Mesodermal cell (in vitro differentiated cells): ENCODE results near the gene TFAP2A.
A peak's percentile ranks its signal among the peaks of the same experiment; 100 is the strongest.

ENCODE experiments used
- H3K27ac ChIP-seq: 2 replicates; pipeline ENCODE4 v1.7.0; 2013; ENCODE audit warnings: mild to moderate bottlenecking, low read depth, low read length, moderate library complexity; ENCODE audit not compliant: severe bottlenecking
- H3K36me3 ChIP-seq: 2 replicates; pipeline ENCODE4 v1.7.1; 2013; ENCODE audit warnings: mild to moderate bottlenecking, low read length, moderate library complexity; ENCODE audit not compliant: control insufficient read depth, insufficient read depth
- H3K4me1 ChIP-seq: one replicate; pipeline ENCODE4 v1.7.1; 2013; ENCODE audit warnings: mild to moderate bottlenecking, low read length; ENCODE audit not compliant: insufficient read depth, control insufficient read depth, poor library complexity, severe bottlenecking
- H3K4me3 ChIP-seq: 2 replicates; pipeline ENCODE4 v1.7.0; 2013; ENCODE audit warnings: low read length, control low read depth, mild to moderate bottlenecking; ENCODE audit not compliant: insufficient read depth, poor library complexity, severe bottlenecking; ENCODE audit errors: extremely low read depth
- H3K9me3 ChIP-seq: 2 replicates; pipeline ENCODE4 v1.7.1; 2013; ENCODE audit warnings: mild to moderate bottlenecking, low read length, moderate library complexity; ENCODE audit not compliant: control insufficient read depth
- WGBS, 2 experiments: methylation state at CpG; one replicate each; pipeline ENCODE4 v1.1.5; 2013; ENCODE audit warnings: missing lambda C conversion rate in 2 of 2; ENCODE audit not compliant: insufficient coverage in 2 of 2; 5-methylcytosine and 5-hydroxymethylcytosine counted together

Gene TFAP2A

DNA sequence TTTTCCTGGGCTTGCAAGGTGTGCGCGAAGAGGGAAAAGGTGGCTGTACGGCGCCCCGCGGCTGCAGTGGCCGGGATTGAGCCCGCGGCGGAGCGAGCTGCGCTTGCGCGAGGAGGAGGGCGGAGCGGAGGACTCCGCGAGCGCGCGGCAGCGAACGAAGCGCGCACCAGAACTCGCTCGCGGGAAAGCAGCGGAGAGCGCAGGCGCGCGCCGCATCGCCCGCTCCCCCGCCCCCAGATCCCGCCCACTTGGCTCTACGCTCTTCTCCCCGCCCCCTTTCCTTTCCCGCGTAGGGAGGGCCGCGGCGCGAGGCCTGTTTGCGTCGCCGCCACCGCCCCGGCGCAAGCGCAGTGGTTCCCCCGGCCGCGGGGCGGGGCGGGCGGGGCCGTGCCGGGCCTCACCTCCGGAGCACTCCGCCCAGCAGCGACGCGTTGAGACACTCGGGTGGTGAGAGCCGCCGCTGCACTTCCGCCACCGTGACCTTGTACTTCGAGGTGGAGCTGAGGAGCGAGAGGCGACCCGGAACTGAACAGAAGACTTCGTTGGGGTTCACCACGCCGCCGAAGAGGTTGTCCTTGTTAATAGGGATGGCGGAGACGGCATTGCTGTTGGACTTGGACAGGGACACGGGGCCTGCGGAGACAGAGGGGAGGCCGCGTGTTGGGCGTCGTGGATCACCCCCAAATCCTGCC, 10.6 kb downstream of the TFAP2A start:
- peak overlapping the region; percentile 78 for H3K27ac ChIP-seq
- H3K36me3 ChIP-seq: peaks cover under 1% of the 10 kb centered on the region
- 0% methylated on average over 71 to 76 of the region's 87 CpGs for WGBS, 2 experiments
- no peaks in the 10 kb centered on the region for H3K9me3 ChIP-seq
- H3K4me3 ChIP-seq: peak overlapping the region; percentile 55
- peaks cover 41% of the 10 kb centered on the region for H3K4me1 ChIP-seq

GRCh38 chr6:10403385-10404106, 11.3 kb downstream of the TFAP2A start:
- no peaks in the 10 kb centered on the region for H3K9me3 ChIP-seq
- peak overlapping the region; percentile 78 for H3K27ac ChIP-seq
- 2 to 12% methylated on average over 7 of the region's 16 CpGs for WGBS, 2 experiments
- peak overlapping the region; percentile 46 for H3K4me3 ChIP-seq
- H3K36me3 ChIP-seq: no peaks in the 10 kb centered on the region
- H3K4me1 ChIP-seq: peaks cover 44% of the 10 kb centered on the region

DNA sequence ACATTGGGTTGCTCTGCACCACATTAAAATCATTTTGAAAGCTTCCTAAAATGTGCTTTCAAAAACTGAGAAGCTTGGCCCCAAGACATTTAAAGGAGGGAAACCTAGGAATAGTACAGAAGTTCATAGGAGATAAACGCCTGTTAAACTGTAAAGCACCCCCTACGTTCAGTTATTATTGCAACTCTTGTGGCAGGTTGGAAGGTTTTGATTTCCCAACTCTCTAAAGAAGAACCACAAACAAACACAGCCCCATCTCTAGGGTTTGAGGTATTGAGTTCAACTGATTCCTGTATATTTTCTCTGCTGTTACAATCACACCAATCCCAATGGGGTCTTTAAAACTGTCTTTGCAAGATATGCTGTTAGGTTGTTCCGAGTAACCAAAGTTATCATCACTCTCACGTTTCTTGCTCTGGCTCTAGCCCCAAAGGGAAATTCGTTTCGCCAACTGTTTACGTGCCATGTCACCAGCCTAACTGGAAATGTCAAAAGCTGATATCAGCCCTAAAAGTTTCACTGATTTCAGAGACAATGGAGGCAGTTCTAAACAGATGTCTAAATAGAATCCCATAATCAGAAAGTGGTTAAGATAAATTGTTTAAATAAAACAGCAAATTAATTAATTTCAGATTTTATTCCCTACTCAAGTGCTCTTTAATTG, 12.1 kb downstream of the TFAP2A start:
- WGBS, 2 experiments: 81 to 91% methylated on average over 5 of the region's 7 CpGs
- no peak overlapping the region for H3K4me3 ChIP-seq
- H3K9me3 ChIP-seq: no peaks in the 10 kb centered on the region
- no peak overlapping the region for H3K27ac ChIP-seq
- H3K36me3 ChIP-seq: no peaks in the 10 kb centered on the region
- peaks cover 46% of the 10 kb centered on the region for H3K4me1 ChIP-seq

- H3K27ac ChIP-seq: no peak overlapping the region
- 83 to 84% methylated on average over 3 of the region's 4 CpGs for WGBS, 2 experiments
- no peak overlapping the region for H3K4me3 ChIP-seq
- H3K4me1 ChIP-seq: peaks cover 45% of the 10 kb centered on the region
- no peaks in the 10 kb centered on the region for H3K9me3 ChIP-seq
- no peaks in the 10 kb centered on the region for H3K36me3 ChIP-seq
These were observed 13.1 kb downstream of the TFAP2A start for GRCh38 chr6:10401632-10402223.

- Histone ChIP-seq H3K27ac (no peak overlapping the region), H3K36me3 (no peaks in the 10 kb centered on the region), H3K4me1 (peaks cover 38% of the 10 kb centered on the region), H3K4me3 (no peak overlapping the region), H3K9me3 (no peaks in the 10 kb centered on the region)
- WGBS, 2 experiments: 51 to 54% methylated on average over 7 of the region's 9 CpGs
These were observed 13.8 kb downstream of the TFAP2A start for GRCh38 chr6:10401004-10401536.

DNA sequence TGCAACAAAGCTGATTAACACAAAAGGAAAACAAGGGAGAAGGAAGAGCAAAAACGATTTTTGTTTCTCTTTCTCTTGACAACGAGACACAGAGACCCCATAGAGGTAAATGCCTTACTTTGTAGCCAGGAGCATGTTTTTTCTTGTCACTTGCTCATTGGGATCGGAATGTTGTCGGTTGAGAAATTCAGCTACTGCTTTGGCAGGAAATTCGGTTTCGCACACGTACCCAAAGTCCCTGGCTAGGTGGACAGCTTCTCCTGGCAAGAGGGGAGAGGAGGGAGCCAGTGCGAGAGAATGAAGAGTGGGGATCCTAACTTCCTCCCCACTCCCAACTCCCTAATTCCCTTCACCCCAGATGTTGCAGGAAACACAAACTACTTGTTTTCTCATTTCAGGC, 14.5 kb downstream of the TFAP2A start:
- Histone ChIP-seq H3K27ac (no peak overlapping the region), H3K9me3 (no peaks in the 10 kb centered on the region), H3K36me3 (no peaks in the 10 kb centered on the region), H3K4me1 (peaks cover 31% of the 10 kb centered on the region), H3K4me3 (no peak overlapping the region)
- 71 to 78% methylated on average over 4 to 6 of the region's 8 CpGs for WGBS, 2 experiments

- H3K4me3 ChIP-seq: no peak overlapping the region
- no peak overlapping the region for H3K27ac ChIP-seq
- WGBS, 2 experiments: 51 to 83% methylated on average over 1 to 2 of the region's 2 CpGs
These were observed 15.4 kb downstream of the TFAP2A start for GRCh38 chr6:10399451-10399850.

DNA sequence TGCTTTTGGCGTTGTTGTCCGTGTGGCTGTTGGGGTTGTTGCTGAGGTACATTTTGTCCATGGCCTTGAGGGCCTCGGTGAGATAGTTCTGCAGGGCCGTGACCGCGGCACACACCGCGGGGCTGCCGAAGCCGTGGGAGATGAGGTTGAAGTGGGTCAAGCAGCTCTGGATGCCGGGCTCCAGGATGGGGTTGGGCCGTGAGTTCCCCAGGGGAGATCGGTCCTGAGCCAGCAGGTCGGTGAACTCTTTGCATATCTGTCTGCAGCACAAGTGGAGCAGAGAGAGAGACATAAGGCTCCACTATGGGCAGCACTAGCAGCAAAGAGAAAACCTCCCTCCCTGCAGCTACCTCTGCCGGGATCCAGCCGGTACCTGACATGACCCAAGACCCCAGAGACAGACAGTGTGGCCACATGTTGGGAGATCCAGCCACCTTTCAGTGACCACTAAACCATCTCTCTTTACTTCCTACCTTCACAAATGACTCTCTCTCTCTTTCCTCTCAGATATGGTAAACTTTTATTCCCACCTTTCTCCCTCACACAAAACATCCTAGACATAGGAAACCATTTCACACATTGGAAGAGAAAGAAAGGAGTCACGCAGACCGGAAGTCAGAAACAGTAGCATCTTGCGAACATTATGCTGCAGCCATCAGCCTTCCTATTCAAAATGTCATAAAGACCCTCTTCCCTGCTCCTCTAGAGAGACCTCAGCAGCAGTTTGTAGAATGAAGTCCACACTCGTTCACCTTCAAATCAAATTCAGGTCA, 16.2 kb downstream of the TFAP2A start:
- H3K9me3 ChIP-seq: no peaks in the 10 kb centered on the region
- H3K36me3 ChIP-seq: no peaks in the 10 kb centered on the region
- peaks cover 28% of the 10 kb centered on the region for H3K4me1 ChIP-seq
- peak overlapping the region; percentile 18 for H3K27ac ChIP-seq
- WGBS, 2 experiments: 20 to 25% methylated on average over 9 to 15 of the region's 20 CpGs
- no peak overlapping the region for H3K4me3 ChIP-seq

More at GRCh38 chr6:10399451-10399850, 15.4 kb downstream of the TFAP2A start:
- Histone ChIP-seq H3K9me3 (no peaks in the 10 kb centered on the region), H3K4me1 (peaks cover 31% of the 10 kb centered on the region), H3K36me3 (no peaks in the 10 kb centered on the region)

DNA sequence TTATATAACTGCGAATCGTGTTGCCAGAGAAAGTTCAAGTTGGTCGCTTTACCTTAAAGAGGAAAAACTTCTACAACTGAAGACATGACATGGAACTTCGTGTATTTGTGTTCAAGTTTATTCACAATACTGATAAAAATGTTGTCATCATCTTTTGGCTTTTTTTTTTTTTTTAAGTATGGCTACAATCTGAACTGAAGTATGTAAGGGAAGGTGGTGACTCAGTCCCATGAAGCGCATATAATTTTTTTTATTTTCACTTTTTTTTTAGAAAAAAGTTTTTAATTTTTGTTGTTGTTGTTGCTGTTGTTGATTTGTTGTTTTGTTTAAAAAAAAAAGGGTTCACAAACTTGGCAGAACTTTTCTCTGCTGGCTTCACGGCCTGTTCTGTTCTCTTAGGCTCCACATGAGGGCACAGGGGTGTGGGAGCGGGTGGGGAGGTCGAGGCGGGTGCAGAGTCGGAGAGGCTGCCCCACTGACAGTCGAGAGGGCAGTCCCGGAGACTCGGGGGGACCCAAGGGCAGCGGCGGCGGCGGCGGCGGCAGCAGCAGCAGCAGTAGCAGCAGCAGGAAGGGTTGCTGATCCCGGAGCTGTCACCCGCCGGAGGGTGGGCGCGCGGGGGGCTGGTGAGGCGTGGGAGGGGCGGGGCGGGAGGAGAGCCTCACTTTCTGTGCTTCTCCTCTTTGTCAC, 17.0 kb downstream of the TFAP2A start:
- Histone ChIP-seq H3K27ac (no peak overlapping the region), H3K36me3 (no peaks in the 10 kb centered on the region), H3K4me3 (no peak overlapping the region), H3K4me1 (peaks cover 21% of the 10 kb centered on the region), H3K9me3 (no peaks in the 10 kb centered on the region)
- WGBS, 2 experiments: 39 to 45% methylated on average over 5 to 10 of the region's 28 CpGs
